Measurements from ENCODE around the gene IL6R.

GRCh38 chr1:154431586-154432373 is 26.6 kb downstream of the IL6R start:
- no peak for TF ChIP-seq CTCF (IDR thresholded peaks at IDR 0.05; ENCODE audit: insufficient read depth, low read length)
- no peak for TF ChIP-seq REST (IDR thresholded peaks at IDR 0.05; ENCODE audit: insufficient replicate concordance, low read depth)
